Measurements from ENCODE around the gene CARS2.

DNA sequence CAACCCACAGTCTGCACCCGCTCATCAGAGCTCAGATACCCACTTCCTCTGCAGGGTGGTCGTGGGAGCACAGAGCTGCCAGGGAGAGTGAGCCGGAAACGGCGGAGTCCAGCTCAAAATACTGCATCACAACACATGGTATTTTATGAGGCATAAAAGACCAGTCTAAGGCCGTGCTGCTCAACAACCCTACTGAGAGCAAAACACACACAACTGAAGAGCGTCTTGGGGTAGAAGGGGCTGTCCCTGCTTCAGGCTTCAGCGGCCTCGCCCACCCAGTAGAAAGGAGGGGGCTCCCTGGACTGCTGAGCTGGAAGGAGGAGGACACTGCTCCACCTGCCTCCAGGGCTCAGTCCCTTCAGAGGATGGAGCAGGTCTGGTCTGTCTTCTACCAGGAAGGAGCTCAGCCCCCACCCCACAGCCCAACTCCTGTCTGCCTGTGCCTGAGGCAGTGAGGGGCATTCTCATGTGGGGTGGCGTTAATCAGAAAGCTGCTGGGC is 53.6 kb downstream of the CARS2 start:
- TF ChIP-seq, protein P1, sequence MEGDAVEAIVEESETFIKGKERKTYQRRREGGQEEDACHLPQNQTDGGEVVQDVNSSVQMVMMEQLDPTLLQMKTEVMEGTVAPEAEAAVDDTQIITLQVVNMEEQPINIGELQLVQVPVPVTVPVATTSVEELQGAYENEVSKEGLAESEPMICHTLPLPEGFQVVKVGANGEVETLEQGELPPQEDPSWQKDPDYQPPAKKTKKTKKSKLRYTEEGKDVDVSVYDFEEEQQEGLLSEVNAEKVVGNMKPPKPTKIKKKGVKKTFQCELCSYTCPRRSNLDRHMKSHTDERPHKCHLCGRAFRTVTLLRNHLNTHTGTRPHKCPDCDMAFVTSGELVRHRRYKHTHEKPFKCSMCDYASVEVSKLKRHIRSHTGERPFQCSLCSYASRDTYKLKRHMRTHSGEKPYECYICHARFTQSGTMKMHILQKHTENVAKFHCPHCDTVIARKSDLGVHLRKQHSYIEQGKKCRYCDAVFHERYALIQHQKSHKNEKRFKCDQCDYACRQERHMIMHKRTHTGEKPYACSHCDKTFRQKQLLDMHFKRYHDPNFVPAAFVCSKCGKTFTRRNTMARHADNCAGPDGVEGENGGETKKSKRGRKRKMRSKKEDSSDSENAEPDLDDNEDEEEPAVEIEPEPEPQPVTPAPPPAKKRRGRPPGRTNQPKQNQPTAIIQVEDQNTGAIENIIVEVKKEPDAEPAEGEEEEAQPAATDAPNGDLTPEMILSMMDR (IDR thresholded peaks at IDR 0.05) = no peak
- TF ChIP-seq POLR2A (IDR thresholded peaks at IDR 0.05; ENCODE audit: low read depth) (no peak), POLR2AphosphoS5 (IDR thresholded peaks at IDR 0.05) (no peak)

Measured in esophagus muscularis mucosa (tissue), 3 donors.